ENCODE results near the gene EPB42. TPM values are rescaled to one million over a fixed set of nuclear protein-coding genes. Genes with fewer than 3 reads are reported as not detected.

EPB42 gene
- total and polyA plus RNA-seq, 2 experiments from 2014 or later = not detected

- DNase-seq = no peak
- H3K4me3 ChIP-seq = no peak overlapping the region
- H3K27ac ChIP-seq = no peak overlapping the region
- peaks cover 33% of the 10 kb centered on the region for H3F3A ChIP-seq (ENCODE audit: insufficient read depth)
- no peaks in the 10 kb centered on the region for H3K79me2 ChIP-seq (ENCODE audit: insufficient read depth)
- H2AFZ ChIP-seq = no peak overlapping the region
- no peak overlapping the region for H3K4me2 ChIP-seq (ENCODE audit: unreplicated experiment)
- no peaks in the 10 kb centered on the region for H3K27me3 ChIP-seq (replicated peaks; ENCODE audit: insufficient read depth)
- no peaks in the 10 kb centered on the region for H4K20me1 ChIP-seq (ENCODE audit: insufficient read depth)
- H3K9ac ChIP-seq = no peak overlapping the region
- in situ Hi-C loops (cut with MboI) = no loop called here
- H3K9me3 ChIP-seq (ENCODE audit: low read depth) = no peaks in the 10 kb centered on the region
- no peaks in the 10 kb centered on the region for H3K9me2 ChIP-seq (ENCODE audit: insufficient read depth)
- TF ChIP-seq EZH2 (IDR thresholded peaks at IDR 0.05; ENCODE audit: insufficient read depth, poor library complexity, severe bottlenecking) = no peak
- no peak for TF ChIP-seq EZH2phosphoT487 (IDR thresholded peaks at IDR 0.05; ENCODE audit: insufficient read depth, low read depth)
- H3K4me1 ChIP-seq (ENCODE audit: insufficient read depth) = peaks cover 24% of the 10 kb centered on the region
- H3K36me3 ChIP-seq (ENCODE audit: low read depth) = peaks cover 13% of the 10 kb centered on the region
Observed at GRCh38 chr15:43153269-43153668, 67.5 kb downstream of the EPB42 start.

GRCh38 chr15:43151688-43152087 is 69.1 kb downstream of the EPB42 start:
- Histone ChIP-seq H3K4me3 (no peak overlapping the region), H3K27ac (peak overlapping the region; percentile 95; the same call in 1 of the 2 replicates)

GRCh38 chr15:43150191-43150929 is 70.5 kb downstream of the EPB42 start:
- TF ChIP-seq EZH2phosphoT487 (IDR thresholded peaks at IDR 0.05; ENCODE audit: insufficient read depth, low read depth) (no peak), EZH2 (IDR thresholded peaks at IDR 0.05; ENCODE audit: insufficient read depth, poor library complexity, severe bottlenecking) (no peak)
- H3K9me2 ChIP-seq (ENCODE audit: insufficient read depth) = no peaks in the 10 kb centered on the region
- in situ Hi-C loops (cut with MboI) = no loop called here
- H3K79me2 ChIP-seq (ENCODE audit: insufficient read depth) = no peaks in the 10 kb centered on the region
- WGBS, 2 experiments (ENCODE audit: low coverage in 1 of 2, low lambda C conversion rate in 2 of 2, missing lambda C conversion rate in 2 of 2) = 5 to 7% methylated on average over 5 of the region's 5 CpGs
- H3K4me3 ChIP-seq = peak overlapping the region; percentile 39
- peaks cover 13% of the 10 kb centered on the region for H3K36me3 ChIP-seq (ENCODE audit: low read depth)
- no peaks in the 10 kb centered on the region for H4K20me1 ChIP-seq (ENCODE audit: insufficient read depth)
- peak overlapping the region; percentile 70 for H3K4me2 ChIP-seq (ENCODE audit: unreplicated experiment)
- peak overlapping the region; percentile 74 for H2AFZ ChIP-seq
- H3K9me3 ChIP-seq (ENCODE audit: low read depth) = no peaks in the 10 kb centered on the region
- H3K9ac ChIP-seq = peak overlapping the region; percentile 65
- no peaks in the 10 kb centered on the region for H3K27me3 ChIP-seq (replicated peaks; ENCODE audit: insufficient read depth)
- H3K27ac ChIP-seq = peak overlapping the region; percentile 95
- DNase-seq = peak; percentile 98
- peaks cover 24% of the 10 kb centered on the region for H3K4me1 ChIP-seq (ENCODE audit: insufficient read depth)
- H3F3A ChIP-seq (ENCODE audit: insufficient read depth) = peaks cover 40% of the 10 kb centered on the region

More at GRCh38 chr15:43151688-43152087, 69.1 kb downstream of the EPB42 start:
- no peak overlapping the region for H3K9ac ChIP-seq
- no peaks in the 10 kb centered on the region for H3K79me2 ChIP-seq (ENCODE audit: insufficient read depth)
- H2AFZ ChIP-seq = no peak overlapping the region
- H3K36me3 ChIP-seq (ENCODE audit: low read depth) = peaks cover 13% of the 10 kb centered on the region
- TF ChIP-seq EZH2 (IDR thresholded peaks at IDR 0.05; ENCODE audit: insufficient read depth, poor library complexity, severe bottlenecking) = no peak
- TF ChIP-seq EZH2phosphoT487 (IDR thresholded peaks at IDR 0.05; ENCODE audit: insufficient read depth, low read depth) = no peak
- no peaks in the 10 kb centered on the region for H3K9me3 ChIP-seq (ENCODE audit: low read depth)
- no peak overlapping the region for H3K4me2 ChIP-seq (ENCODE audit: unreplicated experiment)
- no peak for DNase-seq
- H3K9me2 ChIP-seq (ENCODE audit: insufficient read depth) = no peaks in the 10 kb centered on the region
- H3F3A ChIP-seq (ENCODE audit: insufficient read depth) = peaks cover 40% of the 10 kb centered on the region
- in situ Hi-C loops (cut with MboI) = no loop called here
- H3K4me1 ChIP-seq (ENCODE audit: insufficient read depth) = peaks cover 24% of the 10 kb centered on the region
- H3K27me3 ChIP-seq (replicated peaks; ENCODE audit: insufficient read depth) = no peaks in the 10 kb centered on the region
- 100% methylated on average over 2 of the region's 2 CpGs for WGBS, 2 experiments (ENCODE audit: low coverage in 1 of 2, low lambda C conversion rate in 2 of 2, missing lambda C conversion rate in 2 of 2)
- H4K20me1 ChIP-seq (ENCODE audit: insufficient read depth) = no peaks in the 10 kb centered on the region

Small RNAs within 50 kb of the gene (small RNA-seq; reads per million reads assigned to genes)
- gene RF00019 (ENCODE audit: low read depth, low replicate concordance) = not detected

Other genes starting within 250 kb of the EPB42 start
- 26.0 and 33.5 TPM in 2 replicates for gene UBR1, start 115.0 kb downstream of the EPB42 start, total RNA-seq (2014; rRNA removed; shearing (Covaris generic))
- 15.3 and 16.2 TPM in 2 replicates for gene UBR1, start 115.0 kb downstream of the EPB42 start, polyA plus RNA-seq (2016; fragmentation: Nextera tagmentation; extraction: Ambion mirVana)
- 5.9 and 11.2 TPM in 2 replicates for gene TMEM62, start 87.4 kb downstream of the EPB42 start, total RNA-seq (2014; rRNA removed; shearing (Covaris generic))
- 6.5 and 8.2 TPM in 2 replicates for gene TMEM62, start 87.4 kb downstream of the EPB42 start, polyA plus RNA-seq (2016; fragmentation: Nextera tagmentation; extraction: Ambion mirVana)
- gene CCNDBP1, start 35.6 kb downstream of the EPB42 start, total RNA-seq (2014; rRNA removed; shearing (Covaris generic)) = 87.9 and 92.3 TPM in 2 replicates
- gene CCNDBP1, start 35.6 kb downstream of the EPB42 start, polyA plus RNA-seq (2016; fragmentation: Nextera tagmentation; extraction: Ambion mirVana) = 100 and 104 TPM in 2 replicates
- not detected in 2 replicates for gene TGM5, start 45.9 kb upstream of the EPB42 start, total RNA-seq (2014; rRNA removed; shearing (Covaris generic))
- not detected in 2 replicates for gene TGM5, start 45.9 kb upstream of the EPB42 start, polyA plus RNA-seq (2016; fragmentation: Nextera tagmentation; extraction: Ambion mirVana)
- not detected in 2 replicates for gene TGM7, start 81.2 kb upstream of the EPB42 start, total RNA-seq (2014; rRNA removed; shearing (Covaris generic))
- gene TGM7, start 81.2 kb upstream of the EPB42 start, polyA plus RNA-seq (2016; fragmentation: Nextera tagmentation; extraction: Ambion mirVana) = not detected in 2 replicates
- gene LCMT2, start 109.6 kb upstream of the EPB42 start, total RNA-seq (2014; rRNA removed; shearing (Covaris generic)) = 7.7 and 9.9 TPM in 2 replicates
- 7.4 and 8.4 TPM in 2 replicates for gene LCMT2, start 109.6 kb upstream of the EPB42 start, polyA plus RNA-seq (2016; fragmentation: Nextera tagmentation; extraction: Ambion mirVana)
- 11.6 and 18.7 TPM in 2 replicates for gene ZSCAN29, start 150.0 kb upstream of the EPB42 start, total RNA-seq (2014; rRNA removed; shearing (Covaris generic))
- 5.8 and 6.0 TPM in 2 replicates for gene ZSCAN29, start 150.0 kb upstream of the EPB42 start, polyA plus RNA-seq (2016; fragmentation: Nextera tagmentation; extraction: Ambion mirVana)
- 3.7 and 6.3 TPM in 2 replicates for gene TUBGCP4, start 150.1 kb upstream of the EPB42 start, total RNA-seq (2014; rRNA removed; shearing (Covaris generic))
- 12.6 and 13.1 TPM in 2 replicates for gene TUBGCP4, start 150.1 kb upstream of the EPB42 start, polyA plus RNA-seq (2016; fragmentation: Nextera tagmentation; extraction: Ambion mirVana)